GM19324 (cell line): ENCODE data around the gene EYS.
"Not testable (repeated sequence)": the region's sequence is repeated elsewhere in the genome, so short reads cannot be mapped to it uniquely, and the experiment has no call there.

Experiments used
- ATAC-seq: cut with Tn5 transposase; IDR thresholded peaks from one replicate; pipeline ENCODE4 v1.9.1; 2021; ENCODE audit warnings: mild to moderate bottlenecking, moderate library complexity; ENCODE audit not compliant: unreplicated experiment, low FRiP score

The EYS gene

DNA sequence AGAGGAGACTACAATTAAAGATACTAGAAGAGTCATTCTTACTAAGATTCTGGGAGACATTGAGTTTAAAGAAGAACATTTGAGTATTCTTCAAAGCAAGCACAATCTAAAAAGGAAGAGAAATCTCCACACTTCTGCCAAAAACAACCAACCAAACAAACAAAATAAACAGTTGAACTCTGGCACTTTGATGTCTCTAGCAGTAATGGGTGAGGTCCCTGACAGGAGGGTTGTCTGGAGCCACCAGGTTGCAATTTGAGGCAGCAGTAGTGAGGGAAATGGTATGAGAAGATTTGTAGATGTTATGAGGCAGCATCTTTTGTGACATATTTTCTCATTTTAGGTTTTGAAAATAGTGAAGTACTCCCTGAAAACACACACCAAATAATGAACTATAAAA lies 1963.3 kb downstream of the EYS start:
- no peak for ATAC-seq

DNA sequence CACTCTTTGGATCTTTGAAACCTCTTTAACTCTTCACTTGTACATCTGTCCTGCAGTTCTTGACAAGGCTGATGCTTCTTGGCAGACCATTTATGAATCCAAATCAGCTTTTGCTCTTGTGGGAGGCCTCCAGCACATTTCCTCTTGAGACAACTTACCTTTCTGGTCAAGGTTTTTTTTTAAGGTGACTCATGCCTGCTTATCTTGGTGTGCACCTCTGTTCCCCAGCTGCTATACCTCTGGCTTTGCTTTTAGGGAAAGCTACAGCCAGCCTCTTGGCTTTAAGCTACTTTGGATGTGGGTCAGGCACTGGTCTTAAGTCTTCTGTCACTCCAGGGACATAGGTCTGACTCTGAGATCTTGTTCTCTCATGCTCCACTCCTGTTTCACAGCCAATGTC lies 1965.0 kb downstream of the EYS start:
- ATAC-seq: no peak

DNA sequence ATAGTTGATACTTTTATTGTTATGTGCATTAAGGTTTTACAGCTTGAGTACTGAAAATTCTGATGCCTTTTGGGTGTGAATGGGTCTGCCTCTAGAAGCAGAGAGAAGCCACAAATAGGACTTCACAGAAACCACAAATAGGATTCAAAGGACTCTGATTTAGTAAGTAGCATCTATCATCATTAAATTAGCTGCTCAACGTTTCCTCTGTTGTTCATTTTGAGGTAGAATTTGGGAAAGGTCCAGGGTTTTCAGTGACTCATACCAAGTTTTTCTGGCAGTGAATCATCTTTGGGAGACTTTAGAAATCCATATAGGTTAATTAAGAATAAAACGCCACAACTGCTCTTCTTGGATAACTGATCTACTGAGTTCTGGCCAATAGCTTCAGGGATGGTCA lies 1966.3 kb downstream of the EYS start:
- no peak for ATAC-seq

DNA sequence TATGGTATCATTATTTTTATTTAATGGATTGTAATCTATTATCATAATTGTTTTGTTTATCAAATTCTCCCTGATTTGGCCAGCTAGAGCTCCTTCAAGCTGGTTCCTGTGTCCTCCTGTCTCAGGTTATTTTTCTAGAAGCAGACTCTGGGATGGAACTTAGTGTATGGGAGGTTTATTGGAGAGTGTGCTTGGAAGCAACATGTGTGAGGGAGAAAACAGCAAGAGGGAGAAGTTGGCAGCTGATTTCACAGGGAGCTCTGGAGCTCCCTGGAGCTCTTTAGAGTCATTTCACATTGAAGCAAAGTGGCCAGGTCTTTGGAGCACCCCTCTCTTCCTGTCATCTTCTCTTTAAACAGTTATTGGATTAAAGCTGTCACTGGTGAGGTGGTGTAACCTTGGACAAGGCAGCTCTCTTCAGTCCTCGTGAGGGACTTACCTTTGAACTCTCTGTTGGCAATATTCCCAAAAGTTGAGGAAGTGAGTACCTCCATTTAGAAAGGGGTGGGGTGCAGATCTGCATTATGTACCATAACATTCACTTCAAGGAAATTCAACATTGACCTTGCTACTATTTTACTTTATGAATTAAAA lies 1967.8 kb downstream of the EYS start:
- ATAC-seq: no peak

DNA sequence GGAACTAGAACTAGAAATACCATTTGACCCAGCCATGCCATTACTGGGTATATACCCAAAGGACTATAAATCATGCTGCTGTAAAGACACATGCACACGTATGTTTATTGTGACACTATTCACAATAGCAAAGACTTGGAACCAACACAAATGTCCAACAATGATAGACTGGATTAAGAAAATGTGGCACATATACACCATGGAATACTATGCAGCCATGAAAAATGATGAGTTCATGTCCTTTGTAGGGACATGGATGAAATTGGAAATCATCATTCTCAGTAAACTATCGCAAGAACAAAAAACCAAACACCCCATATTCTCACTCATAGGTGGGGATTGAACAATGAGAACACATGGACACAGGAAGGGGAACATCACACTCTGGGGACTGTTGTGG lies 1968.8 kb downstream of the EYS start:
- not testable (repeated sequence) for ATAC-seq

DNA sequence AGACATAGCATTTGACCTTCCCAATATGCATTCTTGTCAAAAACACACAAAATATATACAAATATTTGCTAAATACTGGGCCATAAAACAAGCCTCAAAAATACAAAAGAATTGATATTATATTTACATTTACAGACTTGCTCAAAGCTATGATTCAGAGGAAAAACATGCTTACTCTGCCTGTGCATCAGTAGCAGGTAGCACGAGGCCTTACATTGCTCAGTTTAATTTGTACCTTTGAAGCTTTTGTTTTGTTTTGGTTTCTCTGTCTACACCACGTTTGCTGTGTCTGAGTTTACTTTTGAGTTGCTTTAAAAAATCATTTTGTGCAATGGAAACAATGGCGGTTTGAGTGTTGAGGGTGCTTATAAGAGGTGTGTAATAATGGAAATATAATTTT lies 1972.1 kb downstream of the EYS start:
- no peak for ATAC-seq

DNA sequence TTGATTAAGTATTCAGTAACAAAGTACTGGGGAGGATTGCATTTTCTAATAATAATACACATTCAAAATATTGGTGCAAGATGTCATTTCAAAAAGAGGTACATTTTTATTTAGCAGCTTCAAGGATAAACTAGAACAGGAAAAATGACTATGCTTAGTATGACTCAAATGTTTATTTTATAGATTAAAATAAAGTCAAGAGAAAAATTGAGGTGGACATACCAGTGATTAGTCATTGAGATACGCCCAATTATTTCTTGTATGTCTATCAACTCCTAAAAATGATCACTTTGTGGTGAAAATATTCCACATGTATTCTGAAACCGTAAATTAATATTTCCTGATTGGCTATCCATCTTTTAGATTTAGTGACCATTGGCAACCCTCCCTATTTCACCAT lies 1974.7 kb downstream of the EYS start:
- ATAC-seq: no peak

DNA sequence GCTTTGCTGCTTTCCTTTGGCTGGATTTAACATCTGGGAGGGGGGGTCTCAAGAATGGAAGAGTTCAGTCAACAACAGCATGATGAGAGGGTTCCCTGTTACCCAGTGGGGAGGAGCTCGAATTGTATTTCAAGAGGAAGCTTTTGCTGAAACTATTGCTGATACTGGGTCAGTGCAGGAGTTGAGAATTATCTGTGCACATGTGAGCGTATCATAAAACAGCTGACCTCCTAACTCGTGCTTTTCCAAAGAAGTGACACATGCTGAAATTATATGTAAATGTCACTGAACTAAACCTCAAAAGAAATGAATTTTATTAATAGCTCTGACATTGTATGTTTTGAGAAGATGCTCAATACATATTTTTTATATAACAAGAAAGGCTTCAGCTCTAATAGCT lies 1975.1 kb downstream of the EYS start:
- ATAC-seq: no peak

DNA sequence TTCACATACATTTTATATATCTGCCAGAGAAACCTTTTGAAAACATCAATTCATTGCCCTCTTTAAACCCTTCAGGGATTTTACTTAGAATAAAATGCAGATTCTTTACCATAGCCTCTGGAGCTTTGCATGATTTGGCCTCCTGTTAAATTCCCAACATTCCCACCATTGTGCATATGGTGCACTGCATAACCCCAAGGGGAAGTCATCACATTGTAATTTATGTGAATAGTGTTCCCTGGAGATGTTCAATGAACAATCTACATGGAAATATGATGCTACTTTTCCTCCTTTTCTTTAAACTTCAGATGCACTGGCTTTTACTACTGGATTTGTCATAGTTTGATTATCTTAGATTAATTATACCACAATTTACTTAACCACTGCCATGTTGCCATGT lies 1976.7 kb downstream of the EYS start:
- ATAC-seq: no peak

DNA sequence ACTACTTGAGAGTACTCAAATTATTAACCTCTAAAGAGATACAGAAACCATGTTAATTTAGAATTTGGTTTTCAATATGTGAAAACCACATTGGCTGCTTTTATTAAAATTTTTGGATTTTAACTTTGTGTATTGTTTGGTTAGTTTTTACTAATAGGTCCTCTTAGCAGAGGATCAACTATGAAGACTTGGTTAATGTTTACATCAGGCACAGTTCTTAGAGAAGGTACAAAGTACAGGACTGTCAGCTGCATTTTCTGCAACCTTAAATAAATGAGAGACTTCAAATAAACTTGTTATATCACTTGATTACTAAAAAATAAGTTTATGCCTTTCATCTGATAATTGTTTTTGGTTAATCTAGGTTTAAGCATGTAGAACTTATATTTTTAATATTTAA lies 1982.3 kb downstream of the EYS start:
- no peak for ATAC-seq

DNA sequence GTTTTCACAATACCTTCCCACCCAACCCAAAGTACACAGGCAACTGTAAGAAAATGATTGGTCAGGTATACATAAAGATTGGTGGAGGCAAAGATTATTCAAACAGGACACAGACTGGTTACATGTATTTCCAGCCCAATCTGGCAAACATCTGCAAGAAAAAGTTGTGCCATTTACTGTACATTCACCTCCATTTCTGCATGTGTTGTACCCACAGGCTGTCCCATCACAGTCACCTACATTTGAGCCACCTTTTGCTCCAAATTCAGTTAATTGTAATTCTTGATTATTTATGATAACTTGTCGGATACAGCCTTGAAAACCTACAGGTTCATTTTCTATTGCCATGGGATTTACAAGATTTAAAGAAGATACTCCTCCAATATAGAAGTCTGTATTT lies 1985.8 kb downstream of the EYS start:
- no peak for ATAC-seq

DNA sequence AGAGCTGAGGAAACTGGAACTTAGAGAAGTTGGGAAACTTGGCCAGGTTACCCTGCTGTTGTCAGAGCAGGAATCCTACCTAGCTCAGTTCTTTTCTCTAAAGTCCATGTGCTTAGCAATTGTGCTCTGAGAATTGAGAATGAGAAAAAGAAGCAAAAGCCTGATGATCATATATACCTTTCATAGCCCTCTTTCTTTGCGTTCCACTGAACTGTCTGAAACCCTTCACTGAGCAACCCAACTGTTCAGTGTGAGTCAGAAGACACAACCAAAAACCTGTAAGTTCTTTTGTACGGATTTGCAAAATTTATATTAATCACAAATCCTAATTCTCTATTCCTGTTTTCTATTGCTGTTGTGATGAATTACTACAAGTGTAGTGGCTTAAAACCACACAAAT lies 1990.9 kb downstream of the EYS start:
- no peak for ATAC-seq

DNA sequence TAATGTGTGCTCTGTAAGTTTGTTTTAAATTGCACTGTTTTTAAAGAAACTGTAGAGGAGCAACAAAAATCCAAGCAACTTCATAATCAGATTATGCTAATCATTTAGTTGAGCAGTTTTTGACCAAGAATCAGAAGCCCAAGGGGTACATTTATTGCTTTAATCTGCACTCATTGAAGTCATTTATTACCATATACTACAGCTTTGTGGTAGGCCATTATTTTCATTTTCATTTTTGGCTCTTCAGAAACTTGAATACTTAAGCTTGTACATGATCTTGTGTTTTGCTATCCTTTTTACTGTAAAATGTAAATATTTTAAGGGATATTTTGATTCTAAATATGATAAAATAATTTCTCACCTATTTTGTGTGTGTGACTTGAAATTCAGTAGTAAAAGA lies 1992.9 kb downstream of the EYS start:
- no peak for ATAC-seq

DNA sequence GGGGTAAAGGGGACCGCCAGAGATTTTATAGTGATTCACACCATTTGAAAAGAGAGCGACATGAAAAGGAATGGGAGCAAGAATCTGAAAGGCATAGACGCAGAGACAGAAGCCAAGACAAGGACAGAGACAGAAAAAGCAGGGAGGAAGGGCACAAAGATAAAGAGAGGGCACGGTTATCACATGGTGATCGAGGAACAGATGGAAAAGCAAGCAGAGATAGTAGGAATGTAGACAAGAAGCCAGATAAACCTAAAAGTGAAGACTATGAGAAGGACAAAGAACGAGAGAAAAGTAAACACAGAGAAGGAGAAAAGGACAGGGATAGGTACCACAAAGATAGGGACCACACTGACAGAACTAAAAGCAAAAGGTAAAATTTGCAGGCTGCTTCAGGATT lies 1993.7 kb downstream of the EYS start:
- ATAC-seq: no peak

DNA sequence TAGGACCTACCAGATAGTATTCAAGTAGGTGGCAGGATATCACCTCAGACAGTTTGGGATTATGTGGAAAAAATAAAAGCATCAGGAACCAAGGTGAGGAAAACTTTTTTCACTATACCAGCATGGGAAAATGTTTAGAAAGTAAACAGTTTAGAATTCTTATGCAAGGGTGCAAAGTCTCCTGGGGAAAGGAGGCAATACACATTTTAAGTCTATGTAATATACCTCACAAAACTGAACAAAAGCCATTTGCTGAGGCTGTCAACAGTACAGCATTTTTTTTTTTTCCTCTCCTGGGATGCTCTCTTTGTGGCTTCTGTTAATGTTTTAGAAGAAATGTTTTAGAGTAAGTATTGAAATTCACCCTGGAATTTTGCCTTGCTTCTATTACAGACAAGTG lies 1997.9 kb downstream of the EYS start:
- ATAC-seq: no peak

DNA sequence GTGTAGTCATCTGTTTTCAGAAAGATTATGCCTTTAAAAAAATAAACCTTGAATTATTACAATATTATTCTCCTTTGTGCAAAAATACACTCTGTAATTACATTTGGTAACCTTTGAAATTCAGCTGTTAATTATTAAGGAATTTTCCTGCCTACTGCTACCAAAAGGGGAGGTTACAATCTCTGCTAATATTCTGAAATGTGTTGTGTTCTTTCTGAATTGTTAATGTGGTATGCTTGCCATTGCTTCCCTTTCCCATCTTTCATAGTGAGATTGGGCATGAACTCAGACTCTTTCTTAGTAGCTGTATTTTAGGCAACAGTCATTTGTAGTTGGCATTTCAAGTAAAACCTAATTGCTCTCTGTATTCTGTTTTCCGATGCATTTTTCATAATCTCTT lies 1998.4 kb downstream of the EYS start:
- ATAC-seq: no peak

DNA sequence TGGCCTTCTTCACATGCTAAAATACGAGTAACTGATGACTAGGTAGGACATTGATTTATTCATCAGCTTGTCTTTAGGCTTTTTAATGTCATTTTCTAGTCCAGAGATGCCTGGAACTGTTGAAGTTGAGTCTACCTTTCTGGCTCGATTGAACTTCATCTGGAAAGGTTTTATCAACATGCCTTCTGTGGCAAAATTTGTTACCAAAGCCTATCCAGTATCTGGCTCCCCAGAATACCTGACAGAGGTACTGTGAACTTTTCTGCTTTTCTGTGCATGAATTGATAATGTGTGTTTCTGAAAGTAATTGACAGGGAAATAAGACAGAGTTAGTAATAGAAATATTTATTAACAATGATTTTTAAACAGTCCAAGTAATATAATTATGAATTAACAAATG lies 2000.4 kb downstream of the EYS start:
- ATAC-seq: no peak

DNA sequence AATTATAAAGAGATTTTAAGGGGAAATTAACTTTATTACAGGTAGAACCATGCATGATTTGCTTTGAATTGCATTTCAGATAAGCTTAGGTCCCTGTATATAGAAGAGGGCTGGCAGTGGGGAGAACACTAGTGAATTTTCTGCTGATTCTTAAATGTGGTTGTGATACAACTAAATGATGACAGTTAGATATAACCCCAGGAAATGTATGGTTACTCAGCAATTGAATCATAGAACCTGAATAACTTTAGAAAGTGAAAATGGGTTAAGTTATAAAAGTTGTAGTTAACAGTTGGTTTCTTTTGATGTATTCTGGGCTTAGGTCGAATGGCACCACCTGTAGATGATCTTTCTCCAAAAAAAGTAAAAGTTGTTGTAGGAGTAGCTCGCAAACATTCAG lies 2001.3 kb downstream of the EYS start:
- no peak for ATAC-seq

DNA sequence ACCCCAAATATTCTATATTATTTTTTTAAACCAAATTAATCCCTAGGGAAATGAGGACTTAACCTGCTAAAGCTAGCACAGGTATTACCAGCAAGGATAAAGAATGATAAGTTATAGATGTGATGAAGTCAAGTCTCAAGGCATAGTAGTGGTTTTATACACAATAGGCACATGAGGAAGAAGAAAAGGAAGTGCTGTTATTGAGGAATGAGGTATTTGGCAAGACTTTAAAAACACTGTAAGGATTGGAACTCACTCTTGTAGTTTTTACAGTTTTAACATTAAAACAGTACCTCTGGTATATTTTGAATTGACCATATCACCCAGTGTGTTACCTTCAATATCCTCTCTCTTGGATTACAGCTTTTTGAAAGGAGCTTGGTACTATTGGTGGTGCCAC lies 2016.8 kb downstream of the EYS start:
- no peak for ATAC-seq

DNA sequence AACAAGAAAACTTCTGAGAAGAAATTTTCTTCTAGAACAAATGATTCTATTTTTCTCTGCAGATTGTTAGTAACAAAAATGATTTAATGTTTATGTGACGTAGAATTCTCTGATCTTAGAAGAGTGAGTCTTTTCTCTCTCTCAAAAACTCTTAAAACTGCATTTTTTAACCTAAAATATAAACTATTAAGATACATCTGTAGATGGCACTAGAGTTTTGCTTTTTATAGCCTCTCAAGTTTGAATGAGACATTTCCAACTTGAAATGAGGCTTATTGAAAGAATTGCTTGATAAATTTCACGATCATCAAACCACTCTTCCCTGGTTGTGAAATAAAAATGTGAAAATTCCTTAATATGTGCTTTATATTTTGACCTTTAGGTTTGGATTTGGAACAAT lies 2017.6 kb downstream of the EYS start:
- no peak for ATAC-seq

DNA sequence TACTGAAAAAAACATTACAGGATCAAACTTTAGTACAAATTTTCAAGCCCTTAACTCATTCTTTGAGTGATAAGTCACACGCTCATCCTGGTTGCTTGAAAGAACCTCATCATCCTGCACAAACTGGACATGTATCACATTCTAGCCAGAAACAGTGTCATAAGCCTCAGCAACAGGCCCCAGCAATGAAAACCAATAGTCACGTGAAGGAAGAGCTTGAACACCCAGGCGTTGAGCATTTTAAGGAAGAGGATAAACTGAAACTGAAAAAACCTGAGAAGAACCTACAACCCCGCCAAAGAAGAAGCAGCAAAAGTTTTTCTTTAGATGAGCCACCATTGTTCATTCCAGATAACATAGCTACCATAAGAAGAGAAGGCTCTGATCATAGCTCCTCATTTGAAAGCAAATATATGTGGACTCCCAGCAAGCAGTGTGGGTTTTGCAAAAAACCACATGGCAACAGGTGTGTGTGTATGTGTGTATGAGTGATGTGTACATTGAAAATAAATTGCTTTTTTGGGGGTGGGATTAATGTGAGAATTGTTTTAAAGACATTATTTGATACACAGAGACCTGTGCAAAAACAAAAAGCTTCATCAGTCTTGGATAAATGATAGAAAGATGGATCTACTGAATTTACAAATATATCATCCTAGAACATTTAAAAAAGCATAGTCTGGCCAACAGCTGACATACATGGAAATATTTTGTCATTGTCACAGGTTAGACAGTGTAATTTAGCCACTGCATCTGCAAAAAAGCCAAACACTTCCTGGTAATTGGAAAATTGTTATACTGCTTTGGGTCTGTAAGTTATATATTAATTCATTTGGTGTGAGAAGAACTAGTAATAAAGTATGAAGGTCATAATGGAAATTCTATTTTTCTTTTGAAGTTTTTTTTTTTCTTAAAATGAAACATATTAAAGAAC lies 2021.3 kb downstream of the EYS start:
- peak; percentile 85 for ATAC-seq

DNA sequence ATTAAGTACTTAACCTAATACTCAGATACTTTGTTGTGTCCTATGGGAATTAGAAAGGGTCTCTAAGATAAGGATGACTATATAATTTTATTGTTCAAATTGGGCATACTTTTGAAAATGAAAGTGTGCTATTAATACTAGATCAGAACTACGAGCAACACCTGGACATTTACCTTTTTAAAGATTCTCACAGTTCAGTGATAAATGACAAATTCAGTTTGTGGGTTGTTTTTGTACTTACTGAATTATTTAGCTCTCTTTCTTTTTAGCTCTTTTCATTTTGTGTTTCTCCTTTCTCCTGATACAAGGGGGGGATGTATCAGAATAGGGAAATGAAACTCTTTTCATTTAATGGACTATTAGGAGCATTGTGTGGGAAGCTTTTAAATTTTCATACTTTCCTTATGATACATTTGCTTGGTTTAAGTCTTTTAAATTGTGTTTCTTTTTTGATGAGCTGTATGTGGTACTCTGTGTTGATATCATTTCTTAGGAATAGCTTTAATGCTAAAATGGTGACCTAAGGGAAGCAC lies 2023.9 kb downstream of the EYS start:
- no peak for ATAC-seq
